ENCODE data around the gene MS4A6A. TPM values are rescaled to one million over a fixed set of nuclear protein-coding genes. Genes with fewer than 3 reads are reported as not detected.
"Not testable (repeated sequence)": the region's sequence is repeated elsewhere in the genome, so short reads cannot be mapped to it uniquely, and the experiment has no call there.

MS4A6A gene
- total RNA-seq, 1 experiment from 2014 or later: not detected

- intact Hi-C loops (cut with micrococcal nuclease): no loop called here
- no peaks in the 10 kb centered on the region for H3K9me3 Mint-ChIP-seq (ENCODE audit: unreplicated experiment)
- H3K27ac Mint-ChIP-seq (ENCODE audit: low read depth, unreplicated experiment): no peak overlapping the region
- H3K27me3 Mint-ChIP-seq (ENCODE audit: insufficient read depth, unreplicated experiment): no peaks in the 10 kb centered on the region
- no peaks in the 10 kb centered on the region for H3K36me3 Mint-ChIP-seq (ENCODE audit: insufficient read depth, unreplicated experiment)
- ChIA-PET CTCF (interaction anchor here (0.6 kb wide), 2 partner anchors 237 to 890 kb away, joined by 3 read pairs; no protein-coding TSS in a partner anchor), POLR2A (no interaction called here)
- no peak overlapping the region for H3K4me3 Mint-ChIP-seq (ENCODE audit: unreplicated experiment)
- no peak for DNase-seq (ENCODE audit: unreplicated experiment)
- no peaks in the 10 kb centered on the region for H3K4me1 Mint-ChIP-seq (ENCODE audit: insufficient read depth, unreplicated experiment)
- no peak for TF ChIP-seq CTCF (IDR thresholded peaks at IDR 0.05; ENCODE audit: unreplicated experiment)
- no TSS peak for BruUV-seq (replicated peaks)
Observed at GRCh38 chr11:60155931-60156330, 27.0 kb downstream of the MS4A6A start.

- H3K27me3 Mint-ChIP-seq (ENCODE audit: insufficient read depth, unreplicated experiment); H3K27ac Mint-ChIP-seq (ENCODE audit: low read depth, unreplicated experiment); intact Hi-C loops (cut with micrococcal nuclease); H3K36me3 Mint-ChIP-seq (ENCODE audit: insufficient read depth, unreplicated experiment); H3K9me3 Mint-ChIP-seq (ENCODE audit: unreplicated experiment); DNase-seq (ENCODE audit: unreplicated experiment); BruUV-seq (replicated peaks); H3K4me1 Mint-ChIP-seq (ENCODE audit: insufficient read depth, unreplicated experiment); POLR2A ChIA-PET; H3K4me3 Mint-ChIP-seq (ENCODE audit: unreplicated experiment): not testable (repeated sequence)
- CTCF ChIA-PET: interaction anchor here (0.6 kb wide), 1 partner anchor 234 kb away, joined by 3 read pairs; no protein-coding TSS in a partner anchor
Observed at GRCh38 chr11:60152727-60153126, 30.2 kb downstream of the MS4A6A start.

GRCh38 chr11:60150279-60150678 lies 32.6 kb downstream of the MS4A6A start:
- H3K27ac Mint-ChIP-seq (ENCODE audit: low read depth, unreplicated experiment): no peak overlapping the region
- H3K9me3 Mint-ChIP-seq (ENCODE audit: unreplicated experiment): no peaks in the 10 kb centered on the region
- no peaks in the 10 kb centered on the region for H3K27me3 Mint-ChIP-seq (ENCODE audit: insufficient read depth, unreplicated experiment)
- no peak for DNase-seq (ENCODE audit: unreplicated experiment)
- CTCF ChIA-PET: no interaction called here
- no TSS peak for BruUV-seq (replicated peaks)
- H3K36me3 Mint-ChIP-seq (ENCODE audit: insufficient read depth, unreplicated experiment): no peaks in the 10 kb centered on the region
- intact Hi-C loops (cut with micrococcal nuclease): no loop called here
- H3K4me1 Mint-ChIP-seq (ENCODE audit: insufficient read depth, unreplicated experiment): no peaks in the 10 kb centered on the region
- TF ChIP-seq CTCF (IDR thresholded peaks at IDR 0.05; ENCODE audit: unreplicated experiment): no peak
- POLR2A ChIA-PET: no interaction called here
- H3K4me3 Mint-ChIP-seq (ENCODE audit: unreplicated experiment): no peak overlapping the region

GRCh38 chr11:60145677-60146076 lies 37.2 kb downstream of the MS4A6A start:
- DNase-seq (ENCODE audit: unreplicated experiment): no peak
- no peak for TF ChIP-seq CTCF (IDR thresholded peaks at IDR 0.05; ENCODE audit: unreplicated experiment)
- intact Hi-C loops (cut with micrococcal nuclease): no loop called here
- Mint-ChIP-seq H3K36me3 (ENCODE audit: insufficient read depth, unreplicated experiment) (no peaks in the 10 kb centered on the region), H3K4me3 (ENCODE audit: unreplicated experiment) (no peak overlapping the region), H3K27ac (ENCODE audit: low read depth, unreplicated experiment) (no peak overlapping the region), H3K4me1 (ENCODE audit: insufficient read depth, unreplicated experiment) (no peaks in the 10 kb centered on the region), H3K9me3 (ENCODE audit: unreplicated experiment) (no peaks in the 10 kb centered on the region), H3K27me3 (ENCODE audit: insufficient read depth, unreplicated experiment) (no peaks in the 10 kb centered on the region)
- BruUV-seq (replicated peaks): no TSS peak
- POLR2A ChIA-PET: no interaction called here
- CTCF ChIA-PET: no interaction called here

GRCh38 chr11:60143768-60144167 lies 39.1 kb downstream of the MS4A6A start:
- no peak overlapping the region for H3K4me3 Mint-ChIP-seq (ENCODE audit: unreplicated experiment)
- no peaks in the 10 kb centered on the region for H3K9me3 Mint-ChIP-seq (ENCODE audit: unreplicated experiment)
- no peaks in the 10 kb centered on the region for H3K36me3 Mint-ChIP-seq (ENCODE audit: insufficient read depth, unreplicated experiment)
- intact Hi-C loops (cut with micrococcal nuclease): no loop called here
- CTCF ChIA-PET: interaction anchor here (0.5 kb wide), 1 partner anchor 177 kb away, joined by 3 read pairs; no protein-coding TSS in a partner anchor
- no peak for DNase-seq (ENCODE audit: unreplicated experiment)
- POLR2A ChIA-PET: interaction anchor here (0.6 kb wide), 1 partner anchor 327 kb away, joined by 3 read pairs; no protein-coding TSS in a partner anchor
- TF ChIP-seq CTCF (IDR thresholded peaks at IDR 0.05; ENCODE audit: unreplicated experiment): no peak
- H3K4me1 Mint-ChIP-seq (ENCODE audit: insufficient read depth, unreplicated experiment): no peaks in the 10 kb centered on the region
- H3K27me3 Mint-ChIP-seq (ENCODE audit: insufficient read depth, unreplicated experiment): no peaks in the 10 kb centered on the region
- BruUV-seq (replicated peaks): no TSS peak
- no peak overlapping the region for H3K27ac Mint-ChIP-seq (ENCODE audit: low read depth, unreplicated experiment)

Measured in MCF 10A (cell line).